ENCODE data around the gene MEF2C.

- no peak for TF ChIP-seq EP300 (IDR thresholded peaks at IDR 0.05)
- TF ChIP-seq POLR2AphosphoS5 (IDR thresholded peaks at IDR 0.05), result no peak
Observed at GRCh38 chr5:88884608-88884877, 1.6 kb upstream of the MEF2C start.

Data from stomach (tissue), 4 donors.